Activated CD8-positive, alpha-beta memory T cell treated with anti-CD3 and anti-CD28 coated beads for 36 hours (primary cell): Measurements from ENCODE around the gene GRIA3. TPM values are rescaled to one million over a fixed set of nuclear protein-coding genes. Genes with fewer than 3 reads are reported as not detected.
"Not testable (repeated sequence)": the region's sequence is repeated elsewhere in the genome, so short reads cannot be mapped to it uniquely, and the experiment has no call there.

ENCODE experiments used
- CTCF ChIA-PET: fragments of 350-600 bp; sonication (Branson Sonifier 250); formaldehyde crosslinking; loops from one replicate; lab custom pipeline; 2021; ENCODE audit warnings: antibody characterized with exemption; lab: Charles Lee
- POLR2A ChIA-PET: fragments of 350-600 bp; sonication (Branson Sonifier 250); formaldehyde crosslinking; loops from one replicate; lab custom pipeline; 2021; ENCODE audit warnings: antibody characterized with exemption; lab: Charles Lee
- total RNA-seq, 2 experiments: library from RNA; stranded (reverse); gene quantifications; one replicate each; pipeline ENCODE4 v1.2.3, GENCODE V29; 2021

Gene GRIA3
- total RNA-seq, 2 experiments from 2014 or later: not detected

DNA sequence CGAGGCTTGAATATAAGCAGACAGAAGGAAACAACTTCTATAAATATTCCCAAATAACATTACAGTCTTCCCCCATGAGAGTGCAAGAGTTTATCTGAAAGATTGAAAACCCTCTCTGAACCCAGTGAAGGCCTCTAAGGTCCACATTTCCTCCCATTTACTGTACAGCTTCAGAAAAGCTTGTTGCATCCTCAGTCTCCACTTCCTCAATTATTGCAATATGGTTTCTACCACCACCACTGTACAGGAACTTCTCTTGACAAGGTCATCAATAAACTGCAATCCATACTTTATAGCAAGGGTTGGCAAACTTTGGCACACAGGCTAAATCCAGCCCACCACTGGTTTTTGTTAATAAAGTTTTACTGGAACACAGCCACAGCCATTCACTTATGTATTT, 309.8 kb downstream of the GRIA3 start:
- POLR2A ChIA-PET: no interaction called here
- CTCF ChIA-PET: no interaction called here

- ChIA-PET CTCF (no interaction called here), POLR2A (no interaction called here)
Observed at GRCh38 chrX:123499787-123500186, 315.7 kb downstream of the GRIA3 start.

- CTCF ChIA-PET: no interaction called here
- POLR2A ChIA-PET: no interaction called here
Observed at GRCh38 chrX:123504047-123504446, 320.0 kb downstream of the GRIA3 start.

- CTCF ChIA-PET: no interaction called here
Observed at GRCh38 chrX:123504630-123505270, 320.7 kb downstream of the GRIA3 start.

GRCh38 chrX:123513585-123514278, 329.7 kb downstream of the GRIA3 start:
- POLR2A ChIA-PET: no interaction called here
- CTCF ChIA-PET: no interaction called here

More at GRCh38 chrX:123504630-123505270, 320.7 kb downstream of the GRIA3 start:
- POLR2A ChIA-PET: no interaction called here

- POLR2A ChIA-PET, CTCF ChIA-PET: not testable (repeated sequence)
Observed at GRCh38 chrX:123514279-123514640, 330.2 kb downstream of the GRIA3 start.

DNA sequence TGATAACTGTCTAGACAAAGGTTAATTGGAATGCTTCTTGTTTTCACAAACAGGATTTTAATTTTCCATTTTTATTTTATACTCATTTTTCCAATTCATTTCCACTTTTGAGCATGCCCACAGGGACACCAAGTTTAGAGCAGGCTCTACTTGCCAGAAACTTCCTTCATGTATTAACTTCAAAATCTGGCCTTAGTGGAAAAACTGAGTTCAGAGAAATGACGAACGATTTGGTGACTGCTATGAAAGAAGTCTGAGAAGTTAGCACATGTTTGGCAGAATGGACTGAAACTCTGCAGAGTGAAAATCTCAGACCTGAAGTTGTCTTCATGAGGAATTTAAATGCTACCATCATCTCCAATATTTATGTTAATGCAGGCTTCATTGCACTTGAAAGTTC, 334.7 kb downstream of the GRIA3 start:
- ChIA-PET CTCF (no interaction called here), POLR2A (no interaction called here)

DNA sequence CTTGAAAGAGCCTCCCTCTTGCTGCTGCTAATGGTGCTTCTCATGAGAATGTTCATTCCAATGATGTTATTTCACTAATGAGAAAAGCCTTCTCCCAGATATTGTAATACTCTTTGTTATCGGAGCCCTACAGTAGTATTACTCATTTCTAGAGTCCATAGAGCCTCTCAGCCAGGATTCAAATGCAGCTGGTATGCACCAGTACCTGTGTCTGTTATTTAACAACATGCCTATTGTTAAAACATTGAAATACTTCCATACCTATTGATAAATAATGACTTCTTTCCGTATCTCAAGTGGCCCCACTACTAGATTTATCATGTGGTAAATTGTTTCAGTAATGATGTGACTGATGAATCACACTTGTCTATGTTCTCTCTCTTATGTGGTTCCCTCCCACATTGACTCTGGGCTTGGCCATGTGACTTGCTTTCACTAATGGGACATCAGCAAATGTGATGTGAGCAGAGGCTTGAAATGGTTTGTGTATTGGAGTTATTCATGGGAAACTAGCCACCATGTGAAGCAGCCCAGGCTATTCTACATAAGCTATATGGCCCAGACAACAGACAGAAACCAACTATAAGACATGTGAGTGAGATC, 341.1 kb downstream of the GRIA3 start:
- CTCF ChIA-PET: no interaction called here

GRCh38 chrX:123530726-123531125, 346.6 kb downstream of the GRIA3 start:
- CTCF ChIA-PET, POLR2A ChIA-PET: not testable (repeated sequence)

More for the DNA sequence above, 341.1 kb downstream of the GRIA3 start:
- POLR2A ChIA-PET: no interaction called here
